ENCODE results near the gene ZC3H6.

DNA sequence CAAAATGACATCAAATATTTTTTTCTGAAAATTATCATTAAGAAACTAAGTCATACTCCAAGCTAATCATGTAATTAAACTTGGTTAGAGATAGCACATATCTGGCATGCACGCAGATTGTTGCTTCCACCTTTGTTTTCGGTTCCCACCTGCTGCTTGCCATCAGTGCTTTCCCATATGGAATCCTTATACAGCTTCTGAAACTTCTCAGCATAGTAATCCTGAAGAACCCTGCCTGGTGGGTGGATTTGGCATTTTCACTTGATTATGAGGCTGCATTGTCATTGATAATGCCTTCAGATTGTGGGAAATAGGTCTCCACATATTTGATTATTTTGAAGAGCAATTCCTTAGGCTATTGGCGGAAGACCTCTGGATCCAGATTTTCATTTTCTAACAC is 47.5 kb downstream of the ZC3H6 start:
- TF ChIP-seq EZH2 (IDR thresholded peaks at IDR 0.05) = no peak
- TF ChIP-seq POLR2AphosphoS5 (IDR thresholded peaks at IDR 0.05; ENCODE audit: borderline replicate concordance, low read depth, low read length) = no peak
